ENCODE results near the gene ACE.

GRCh38 chr17:63512896-63513644 lies 36.2 kb downstream of the ACE start:
- TF ChIP-seq FOXK2 (IDR thresholded peaks at IDR 0.05): no peak
- no peak for TF ChIP-seq HDGF (IDR thresholded peaks at IDR 0.05; ENCODE audit: borderline replicate concordance)
- TF ChIP-seq FOXM1 (IDR thresholded peaks at IDR 0.05; ENCODE audit: borderline replicate concordance): no peak
- TF ChIP-seq NFRKB (IDR thresholded peaks at IDR 0.05): no peak
- TF ChIP-seq PKNOX1 (IDR thresholded peaks at IDR 0.05): no peak

Data from HEK293T (cell line).